ENCODE measurements around the gene KIF3A. TPM values are rescaled to one million over a fixed set of nuclear protein-coding genes. Genes with fewer than 3 reads are reported as not detected.

The KIF3A gene
- total and polyA plus RNA-seq, 8 donors = 0.58 to 19.3 (median 4.6) TPM

DNA sequence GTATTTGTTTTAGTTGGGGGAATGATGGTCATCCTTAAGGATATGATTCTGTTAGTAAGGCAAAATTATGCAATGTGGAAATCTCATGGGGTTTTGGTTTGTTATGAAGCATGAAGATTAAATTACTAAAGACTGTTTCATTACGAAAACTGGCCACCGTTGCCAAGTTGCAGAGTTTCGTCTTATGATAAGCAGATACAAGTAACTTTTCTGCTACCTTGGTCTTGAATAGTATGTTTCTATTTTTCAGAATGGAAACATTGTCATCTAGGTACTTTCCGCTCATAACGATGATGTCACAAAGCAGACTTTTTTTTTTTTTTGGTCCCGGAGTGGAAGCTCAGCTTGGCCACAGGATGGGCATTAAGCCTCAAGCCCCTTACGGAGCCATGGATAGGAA is 14.1 kb upstream of the KIF3A start:
- intact Hi-C loops (cut with DNase I; ENCODE audit: low total_unique reads) = no loop called here
- DNase-seq = no peak
- no peak for TF ChIP-seq EP300 (IDR thresholded peaks at IDR 0.05)
- TF ChIP-seq, protein P1, sequence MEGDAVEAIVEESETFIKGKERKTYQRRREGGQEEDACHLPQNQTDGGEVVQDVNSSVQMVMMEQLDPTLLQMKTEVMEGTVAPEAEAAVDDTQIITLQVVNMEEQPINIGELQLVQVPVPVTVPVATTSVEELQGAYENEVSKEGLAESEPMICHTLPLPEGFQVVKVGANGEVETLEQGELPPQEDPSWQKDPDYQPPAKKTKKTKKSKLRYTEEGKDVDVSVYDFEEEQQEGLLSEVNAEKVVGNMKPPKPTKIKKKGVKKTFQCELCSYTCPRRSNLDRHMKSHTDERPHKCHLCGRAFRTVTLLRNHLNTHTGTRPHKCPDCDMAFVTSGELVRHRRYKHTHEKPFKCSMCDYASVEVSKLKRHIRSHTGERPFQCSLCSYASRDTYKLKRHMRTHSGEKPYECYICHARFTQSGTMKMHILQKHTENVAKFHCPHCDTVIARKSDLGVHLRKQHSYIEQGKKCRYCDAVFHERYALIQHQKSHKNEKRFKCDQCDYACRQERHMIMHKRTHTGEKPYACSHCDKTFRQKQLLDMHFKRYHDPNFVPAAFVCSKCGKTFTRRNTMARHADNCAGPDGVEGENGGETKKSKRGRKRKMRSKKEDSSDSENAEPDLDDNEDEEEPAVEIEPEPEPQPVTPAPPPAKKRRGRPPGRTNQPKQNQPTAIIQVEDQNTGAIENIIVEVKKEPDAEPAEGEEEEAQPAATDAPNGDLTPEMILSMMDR (IDR thresholded peaks at IDR 0.05) = no peak
- no peak for TF ChIP-seq POLR2AphosphoS5 (IDR thresholded peaks at IDR 0.05)
- TF ChIP-seq POLR2A (IDR thresholded peaks at IDR 0.05) = no peak
- no peak overlapping the region for H3K4me3 ChIP-seq
- no peak overlapping the region for H3K27ac ChIP-seq
- no peaks in the 10 kb centered on the region for H3K9me3 ChIP-seq
- 70 to 86% (median 83%) methylated on average over 7 of the region's 7 CpGs for WGBS, 5 donors
- peaks cover 0 to 21% (median 3%) of the 10 kb centered on the region in 4 donors for H3K36me3 ChIP-seq
- H3K27me3 ChIP-seq = peaks cover 0 to 22% (median 5%) of the 10 kb centered on the region in 3 donors
- H3K4me1 ChIP-seq = peaks cover 13 to 23% (median 19%) of the 10 kb centered on the region in 4 donors

DNA sequence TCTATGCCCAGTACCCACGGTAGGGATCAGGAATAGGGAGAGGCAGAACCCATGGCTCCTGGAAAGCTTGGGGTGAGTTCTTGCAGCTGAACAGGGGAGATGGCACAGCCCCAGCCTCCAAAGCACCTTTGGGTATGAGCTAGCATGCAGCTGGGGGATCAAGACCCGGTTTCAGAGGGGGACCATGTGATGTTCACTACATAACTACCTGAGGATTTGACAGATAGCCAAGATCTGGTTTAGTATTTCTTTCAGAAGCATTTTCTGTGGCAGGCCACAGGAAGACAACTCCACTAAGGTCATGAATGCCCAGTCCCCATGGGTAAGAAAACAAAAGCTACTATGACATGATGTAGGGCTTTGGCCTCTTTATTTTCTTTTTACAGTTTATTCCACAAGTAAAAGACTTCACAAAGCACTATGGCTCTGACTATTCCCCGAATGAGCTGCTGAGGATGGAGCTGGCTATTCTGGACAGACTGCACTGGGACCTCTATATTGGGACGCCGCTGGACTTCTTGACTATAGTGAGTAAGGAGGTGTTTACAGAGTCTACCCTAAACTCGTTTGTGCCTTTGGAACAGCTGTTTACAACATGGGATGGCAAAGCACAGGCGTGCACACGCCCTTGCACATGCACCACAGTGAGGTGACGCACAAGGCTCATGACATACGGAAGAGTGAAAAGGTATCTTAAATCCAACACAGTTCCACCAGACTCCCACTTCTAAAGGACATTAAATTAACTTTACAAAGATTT is 13.3 kb upstream of the KIF3A start:
- Histone ChIP-seq H3K27ac (no peak overlapping the region), H3K4me1 (peaks cover 13 to 23% (median 20%) of the 10 kb centered on the region in 4 donors), H3K36me3 (peaks cover 0 to 15% (median 3%) of the 10 kb centered on the region in 4 donors), H3K4me3 (no peak overlapping the region), H3K9me3 (no peaks in the 10 kb centered on the region), H3K27me3 (peaks cover 0 to 28% (median 5%) of the 10 kb centered on the region in 3 donors)
- intact Hi-C loops (cut with DNase I; ENCODE audit: low total_unique reads) = no loop called here
- no peak for DNase-seq
- TF ChIP-seq POLR2AphosphoS5 (IDR thresholded peaks at IDR 0.05) = no peak
- TF ChIP-seq EP300 (IDR thresholded peaks at IDR 0.05) = no peak
- TF ChIP-seq, protein P1 (IDR thresholded peaks at IDR 0.05) = no peak
- TF ChIP-seq POLR2A (IDR thresholded peaks at IDR 0.05) = no peak
- WGBS, 5 donors = 71 to 83% (median 76%) methylated on average over 9 to 10 of the region's 10 CpGs

DNA sequence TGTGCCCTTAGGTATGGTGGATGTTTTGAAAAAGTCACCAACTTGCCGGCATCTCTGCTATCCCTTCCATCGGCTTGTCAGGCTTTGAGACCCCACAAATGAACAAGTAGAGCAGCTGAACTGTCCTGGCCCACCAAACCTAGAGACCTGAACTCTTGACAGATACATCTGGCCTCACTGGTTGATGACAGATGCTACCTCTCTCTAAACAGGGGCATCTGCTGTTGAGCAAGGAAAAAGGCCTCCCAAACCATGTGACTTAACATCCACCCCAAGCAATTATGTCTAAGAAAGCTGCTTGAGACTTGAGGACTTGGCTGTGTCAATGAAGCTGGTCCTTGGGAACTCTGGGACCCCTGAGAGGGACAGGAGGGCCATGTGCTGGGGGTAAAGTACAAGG is 12.2 kb upstream of the KIF3A start:
- peaks cover 0 to 39% (median 5%) of the 10 kb centered on the region in 3 donors for H3K27me3 ChIP-seq
- H3K9me3 ChIP-seq = no peaks in the 10 kb centered on the region
- H3K4me3 ChIP-seq = no peak overlapping the region
- WGBS, 5 donors = 91 to 100% (median 98%) methylated on average over 2 of the region's 2 CpGs
- no peak overlapping the region for H3K27ac ChIP-seq
- peaks cover 13 to 23% (median 20%) of the 10 kb centered on the region in 4 donors for H3K4me1 ChIP-seq
- peaks cover 0 to 9% (median 3%) of the 10 kb centered on the region in 4 donors for H3K36me3 ChIP-seq
- TF ChIP-seq EP300 (IDR thresholded peaks at IDR 0.05) = no peak
- TF ChIP-seq, protein P1 (IDR thresholded peaks at IDR 0.05) = no peak
- TF ChIP-seq POLR2AphosphoS5 (IDR thresholded peaks at IDR 0.05) = no peak
- TF ChIP-seq POLR2A (IDR thresholded peaks at IDR 0.05) = no peak
- no peak for DNase-seq
- intact Hi-C loops (cut with DNase I; ENCODE audit: low total_unique reads) = no loop called here

DNA sequence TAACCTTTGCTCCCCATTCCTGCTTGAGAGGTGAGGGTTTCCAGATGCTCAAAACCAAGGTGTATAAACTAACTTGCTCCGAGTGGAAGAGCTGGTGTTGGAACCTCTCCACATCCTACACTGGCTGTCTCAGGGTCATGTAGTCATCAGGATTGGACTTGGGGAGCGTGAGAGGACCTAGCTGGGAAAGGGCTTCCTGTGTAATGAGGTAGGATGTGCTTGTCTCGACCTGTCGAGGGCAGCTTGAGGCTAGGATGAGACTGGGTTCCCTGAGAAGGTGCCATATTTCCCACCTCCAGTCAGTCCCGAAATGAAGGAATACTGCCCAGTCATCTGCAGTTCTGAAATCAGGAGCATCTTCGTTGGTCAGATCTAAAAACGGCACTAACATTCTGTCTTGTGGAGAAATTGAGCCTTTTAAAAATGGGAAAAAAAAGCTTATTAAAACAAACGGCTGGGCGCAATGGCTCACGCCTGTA is 11.2 kb upstream of the KIF3A start:
- Histone ChIP-seq H3K4me3 (no peak overlapping the region), H3K36me3 (peaks cover 0 to 9% (median 3%) of the 10 kb centered on the region in 4 donors), H3K27me3 (peaks cover 0 to 45% (median 5%) of the 10 kb centered on the region in 3 donors), H3K27ac (no peak overlapping the region), H3K9me3 (no peaks in the 10 kb centered on the region), H3K4me1 (peaks cover 13 to 21% (median 19%) of the 10 kb centered on the region in 4 donors)
- TF ChIP-seq EP300 (IDR thresholded peaks at IDR 0.05) (no peak), POLR2AphosphoS5 (IDR thresholded peaks at IDR 0.05) (no peak), POLR2A (IDR thresholded peaks at IDR 0.05) (no peak)
- TF ChIP-seq, protein P1 (IDR thresholded peaks at IDR 0.05) = no peak
- WGBS, 5 donors = 90 to 94% (median 91%) methylated on average over 10 of the region's 10 CpGs
- DNase-seq = no peak
- intact Hi-C loops (cut with DNase I; ENCODE audit: low total_unique reads) = no loop called here

Data from stomach (tissue), 9 donors.